Stimulated activated naive CD4-positive, alpha-beta T cell treated with Interleukin-2 at 50 U/mL for 16 hours (primary cell): ENCODE measurements around the gene PM20D2.

Source experiments
- DNase-seq: peaks from one replicate; lab custom pipeline; 2025; lab: John Stamatoyannopoulos, UW

PM20D2 gene

GRCh38 chr6:89145091-89145955 lies 532 bp upstream of the PM20D2 start:
- peak; percentile 20 for DNase-seq

DNA sequence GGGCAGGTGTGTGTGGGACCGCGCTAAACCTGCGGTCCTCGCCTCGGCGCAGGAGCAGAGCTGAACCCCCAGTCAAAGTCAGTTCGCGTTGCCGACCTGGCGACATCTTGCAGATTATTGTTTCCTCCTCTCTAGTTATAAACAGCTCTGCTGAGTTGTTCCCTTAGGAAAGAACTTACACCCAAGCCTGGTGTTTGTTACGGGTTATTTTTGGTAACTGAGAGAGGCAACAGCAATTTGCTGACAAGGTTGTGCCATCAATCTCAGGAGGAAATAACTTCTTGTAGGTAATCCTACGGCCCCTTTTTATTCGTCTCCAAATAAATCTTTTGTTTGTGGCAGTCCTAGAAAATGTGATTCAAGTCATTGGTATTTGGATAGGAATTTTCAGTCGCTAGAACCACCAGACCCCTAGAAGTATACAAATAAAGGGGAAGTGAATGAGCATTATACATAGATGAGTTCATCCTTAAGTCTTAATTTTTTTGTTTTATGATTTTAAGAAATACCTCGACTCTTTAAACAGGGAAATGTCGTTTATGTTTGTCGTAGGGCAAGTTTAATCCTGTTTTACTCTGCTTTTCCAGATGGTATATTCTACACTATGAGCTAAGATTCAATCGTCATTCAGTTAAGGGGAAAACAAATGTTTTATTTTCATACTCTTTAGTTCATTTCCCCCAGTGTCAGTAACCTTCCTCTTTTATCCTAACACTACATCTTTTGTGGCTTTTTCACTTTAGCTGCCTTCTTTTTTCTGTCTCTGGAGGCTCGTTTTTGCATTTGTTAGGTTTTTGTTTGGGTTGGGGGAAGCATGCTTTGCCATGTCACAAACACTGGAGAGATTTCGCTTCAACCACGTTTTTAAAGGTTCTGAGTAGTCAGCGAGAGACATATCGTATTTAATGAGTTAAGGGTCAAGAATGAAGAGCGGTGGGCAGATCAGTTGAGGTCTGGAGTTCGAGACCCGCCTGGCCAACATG lies 1.2 kb downstream of the PM20D2 start:
- DNase-seq, result peak; percentile 26

DNA sequence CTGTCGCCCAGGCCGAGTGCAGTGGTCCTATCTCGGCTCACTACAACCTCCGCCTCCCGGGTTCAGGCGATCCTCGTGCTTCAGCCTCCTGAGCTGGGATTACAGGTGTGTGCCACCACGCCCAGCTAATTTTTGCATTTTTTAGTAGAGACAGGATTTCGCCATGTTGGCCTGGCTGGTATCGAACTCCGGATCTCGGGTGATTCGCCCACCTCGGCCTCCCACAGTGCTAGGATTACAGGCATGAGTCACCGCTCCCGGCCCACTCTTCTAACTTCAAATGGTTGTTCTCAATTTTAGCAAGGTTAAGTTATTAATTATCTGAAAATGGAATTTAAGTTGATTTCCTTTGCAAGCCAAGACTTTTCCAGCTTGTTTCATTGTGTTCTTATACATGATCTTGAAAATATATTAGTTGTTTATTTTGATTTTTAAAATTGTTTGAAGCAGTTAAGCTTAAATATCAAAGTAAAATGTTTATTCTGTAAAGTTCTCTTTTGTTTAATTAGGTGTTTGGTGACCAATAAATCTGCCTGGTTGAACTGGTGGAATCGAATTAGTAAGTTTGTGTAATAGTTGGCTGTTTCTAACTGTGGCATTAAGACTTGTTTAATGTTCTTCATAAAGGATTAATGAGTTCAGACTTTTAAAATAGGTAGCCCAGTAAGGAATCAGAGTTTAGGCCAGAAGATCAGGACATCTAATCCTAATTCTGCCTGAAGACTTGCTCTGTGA lies 2.3 kb downstream of the PM20D2 start:
- DNase-seq, result peak; percentile 31

DNA sequence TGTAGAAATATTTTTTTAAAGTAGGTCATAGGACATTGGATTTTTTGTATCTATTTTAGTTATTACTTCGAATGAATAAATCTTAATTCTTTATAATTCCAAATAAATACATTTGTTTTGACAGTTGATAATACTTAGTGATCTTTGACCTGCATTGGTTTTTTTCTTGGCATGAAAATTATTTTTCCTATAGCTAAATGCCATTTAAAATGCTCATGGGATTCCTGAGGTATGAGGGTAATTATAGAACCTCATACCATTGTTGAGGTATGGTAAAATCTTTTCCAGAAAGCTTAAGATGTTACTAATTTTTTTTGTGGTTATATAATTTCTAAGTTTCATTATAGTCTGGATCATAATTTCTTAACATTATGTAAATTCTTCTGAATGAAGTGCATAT lies 8.3 kb downstream of the PM20D2 start:
- DNase-seq, result no peak

- no peak for DNase-seq
Observed at GRCh38 chr6:89160331-89161092, 14.7 kb downstream of the PM20D2 start.

DNA sequence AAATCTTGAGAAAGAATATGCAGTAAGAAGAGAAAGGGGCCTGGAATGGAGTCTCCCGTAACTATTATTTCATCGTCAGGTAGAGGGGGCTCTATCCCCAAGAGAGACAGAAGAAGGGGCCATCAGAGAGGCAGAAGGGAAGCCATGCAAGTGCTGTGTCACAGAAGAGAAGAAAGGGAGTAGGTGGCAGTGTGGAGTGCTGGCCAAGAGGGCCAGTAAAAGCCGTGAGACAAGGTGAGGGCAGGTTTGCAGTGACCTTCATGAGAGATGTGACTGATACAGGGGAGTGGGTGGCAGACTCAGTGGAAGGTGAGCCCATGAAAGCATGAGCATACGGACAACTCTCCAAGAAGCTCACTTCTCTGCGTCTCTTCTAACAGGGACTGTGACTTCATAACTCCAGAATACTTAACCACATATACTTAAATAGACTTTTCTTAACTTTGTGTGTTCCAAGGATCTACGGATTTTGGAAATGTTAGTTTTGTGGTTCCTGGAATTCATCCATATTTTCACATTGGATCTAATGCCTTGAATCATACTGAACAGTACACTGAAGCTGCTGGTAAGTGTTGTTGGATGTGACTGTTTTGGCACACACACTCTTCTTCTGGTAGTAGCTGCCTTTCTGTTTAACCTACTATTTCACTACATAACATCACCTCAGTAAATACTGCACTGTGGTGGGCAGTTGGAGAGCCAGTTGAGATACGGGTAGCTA lies 15.6 kb downstream of the PM20D2 start:
- DNase-seq, result no peak

DNA sequence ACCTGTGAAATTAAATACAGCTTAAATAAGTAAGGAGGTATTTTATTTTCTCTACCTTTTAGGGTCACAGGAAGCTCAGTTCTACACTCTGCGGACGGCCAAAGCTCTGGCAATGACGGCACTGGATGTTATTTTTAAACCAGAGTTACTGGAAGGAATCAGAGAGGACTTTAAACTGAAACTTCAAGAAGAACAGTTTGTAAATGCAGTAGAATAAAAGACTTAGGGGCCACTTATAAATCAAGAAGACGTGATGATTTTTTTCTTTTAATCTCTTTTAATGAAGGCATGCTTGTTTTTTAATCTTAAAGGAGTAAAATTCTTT lies 16.2 kb downstream of the PM20D2 start:
- DNase-seq, result no peak

DNA sequence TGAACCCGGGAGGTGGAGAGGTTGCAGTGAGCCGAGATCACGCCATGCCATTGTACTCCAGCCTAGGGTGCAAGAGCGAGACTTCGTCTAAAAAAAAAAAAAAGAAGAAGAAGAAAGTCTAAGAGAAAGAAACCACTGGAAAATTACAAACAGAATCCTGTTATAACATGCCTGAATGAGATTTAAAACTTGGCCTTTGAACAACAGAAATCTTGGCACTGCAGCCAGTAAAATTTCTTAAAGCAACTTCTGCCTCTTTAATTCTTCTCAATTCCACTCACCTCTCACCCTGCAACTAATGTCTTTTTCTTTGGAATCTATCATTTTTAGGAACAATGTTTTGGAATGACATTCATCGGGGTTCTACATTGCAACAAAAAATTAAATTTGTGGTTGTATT lies 26.3 kb downstream of the PM20D2 start:
- no peak for DNase-seq

- DNase-seq, result no peak
Observed at GRCh38 chr6:89173634-89174033, 27.8 kb downstream of the PM20D2 start.

DNA sequence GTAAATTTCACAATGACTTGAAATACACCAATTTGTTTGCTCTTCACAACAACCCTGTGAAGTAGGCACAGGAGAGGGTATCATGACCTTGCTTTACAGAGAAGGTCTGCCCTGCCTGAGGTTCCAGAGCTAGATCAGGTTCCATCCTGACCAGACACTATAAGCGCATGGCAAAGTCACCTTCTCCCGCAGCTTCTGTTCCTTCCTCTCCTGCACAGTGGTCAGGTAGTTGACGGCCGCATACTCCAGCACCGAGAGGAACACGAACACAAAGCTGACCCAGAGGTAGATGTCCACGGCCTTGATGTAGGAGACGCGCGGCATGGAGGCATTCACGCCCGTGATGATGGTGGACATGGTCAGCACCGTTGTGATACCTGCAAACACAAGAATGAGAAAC lies 34.3 kb downstream of the PM20D2 start:
- no peak for DNase-seq

- no peak for DNase-seq
Observed at GRCh38 chr6:89180971-89181370, 35.1 kb downstream of the PM20D2 start.

- DNase-seq, result no peak
Observed at GRCh38 chr6:89183294-89183693, 37.4 kb downstream of the PM20D2 start.

- DNase-seq, result no peak
Observed at GRCh38 chr6:89184344-89184743, 38.5 kb downstream of the PM20D2 start.

GRCh38 chr6:89186762-89187161 lies 40.9 kb downstream of the PM20D2 start:
- DNase-seq, result no peak

GRCh38 chr6:89187504-89187903 lies 41.6 kb downstream of the PM20D2 start:
- DNase-seq, result no peak

- DNase-seq, result no peak
Observed at GRCh38 chr6:89190741-89191140, 44.9 kb downstream of the PM20D2 start.

GRCh38 chr6:89194559-89194958 lies 48.7 kb downstream of the PM20D2 start:
- DNase-seq, result no peak

GRCh38 chr6:89197141-89197540 lies 51.3 kb downstream of the PM20D2 start:
- DNase-seq, result no peak

DNA sequence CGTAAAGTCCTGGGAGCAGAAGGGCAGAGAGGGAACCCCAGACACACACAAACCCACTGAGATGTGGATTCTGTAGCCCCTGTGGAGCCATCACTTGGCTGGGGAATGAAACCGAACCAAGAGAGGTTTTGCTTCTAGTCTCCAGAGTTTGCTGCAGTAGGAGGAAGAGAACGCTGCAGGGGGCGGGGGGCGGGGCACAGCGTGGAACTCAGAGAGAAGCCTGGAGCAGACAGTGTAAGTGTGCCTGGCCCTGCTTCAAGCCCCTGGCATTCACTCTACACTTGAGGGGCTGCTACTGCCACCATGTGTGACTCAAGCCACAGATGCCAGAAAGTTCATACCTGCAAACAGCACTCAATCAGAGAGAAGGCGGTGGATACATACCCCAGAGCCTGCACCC lies 52.4 kb downstream of the PM20D2 start:
- DNase-seq, result no peak

GRCh38 chr6:89199579-89199978 lies 53.7 kb downstream of the PM20D2 start:
- DNase-seq, result no peak

DNA sequence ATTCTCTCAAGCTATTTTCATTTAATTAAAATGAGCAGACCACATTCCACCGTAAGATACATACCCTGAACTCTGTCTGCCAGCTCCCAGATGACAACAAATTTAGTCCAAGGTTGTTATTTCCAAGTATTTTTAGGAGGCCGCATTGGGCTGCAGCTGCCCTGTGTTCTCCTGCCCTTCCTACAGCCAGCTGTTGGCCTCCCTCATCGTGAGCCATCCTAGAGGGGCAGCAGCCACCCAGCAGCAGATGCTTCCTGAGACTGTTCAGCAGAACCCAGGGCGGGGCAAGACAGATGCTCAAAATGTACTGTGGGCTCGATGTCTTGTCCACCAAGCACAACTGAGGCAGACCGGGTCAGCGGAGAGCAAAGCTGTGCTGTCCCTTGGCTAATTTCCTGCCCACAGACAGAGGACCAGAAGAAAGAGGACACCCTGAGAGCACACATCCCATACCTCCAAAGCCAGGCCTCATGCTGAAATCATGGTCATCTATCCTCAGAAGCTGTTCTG lies 54.9 kb downstream of the PM20D2 start:
- no peak for DNase-seq
